HG02884 (cell line): ENCODE results near the gene STX3.
"Not testable (repeated sequence)": the region's sequence is repeated elsewhere in the genome, so short reads cannot be mapped to it uniquely, and the experiment has no call there.

Experiments
- ATAC-seq: cut with Tn5 transposase; IDR thresholded peaks from one replicate; pipeline ENCODE4 v1.9.1; 2021; ENCODE audit warnings: mild to moderate bottlenecking, moderate library complexity; ENCODE audit not compliant: unreplicated experiment

The STX3 gene

GRCh38 chr11:59756845-59757244, 1.7 kb downstream of the STX3 start:
- ATAC-seq = peak; percentile 46

GRCh38 chr11:59758401-59759037, 3.3 kb downstream of the STX3 start:
- no peak for ATAC-seq

DNA sequence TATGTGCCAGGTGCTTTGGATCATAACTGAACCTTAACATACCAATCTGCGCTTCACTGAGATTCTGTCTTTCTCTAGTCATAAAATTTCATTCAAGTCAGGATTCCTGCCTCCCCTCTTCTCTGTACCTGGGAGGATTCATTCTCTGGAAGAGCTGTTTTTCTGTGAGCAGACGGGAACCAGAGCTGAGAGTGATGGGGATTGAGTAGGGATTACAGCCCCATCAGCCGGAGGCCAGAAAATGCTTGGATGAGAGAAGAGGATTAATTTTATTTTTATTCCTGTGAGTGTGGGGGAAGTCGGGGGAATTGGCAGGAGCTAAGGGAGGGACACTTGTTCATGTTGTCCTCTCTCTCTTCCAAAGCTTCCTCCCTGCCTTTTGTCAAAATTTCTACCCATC, 4.7 kb downstream of the STX3 start:
- ATAC-seq = no peak

DNA sequence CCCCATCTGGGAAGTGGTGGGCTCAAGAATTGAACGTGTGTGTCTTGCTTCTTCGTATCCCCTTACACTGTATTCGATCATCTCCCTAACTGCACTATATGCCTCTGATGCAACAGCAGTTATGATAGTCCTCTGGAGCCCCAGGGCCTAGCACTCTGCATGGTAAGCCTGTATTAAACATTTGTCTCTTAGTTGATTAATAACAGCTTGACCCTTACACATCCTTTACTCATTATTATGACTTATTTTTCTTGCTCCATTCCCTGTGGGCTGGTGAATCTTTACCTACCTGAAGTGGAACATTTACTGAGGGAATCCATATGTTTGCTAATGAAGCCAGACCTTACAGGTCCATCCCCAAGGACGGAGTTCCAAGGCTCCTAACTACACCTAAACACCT, 5.6 kb downstream of the STX3 start:
- no peak for ATAC-seq

DNA sequence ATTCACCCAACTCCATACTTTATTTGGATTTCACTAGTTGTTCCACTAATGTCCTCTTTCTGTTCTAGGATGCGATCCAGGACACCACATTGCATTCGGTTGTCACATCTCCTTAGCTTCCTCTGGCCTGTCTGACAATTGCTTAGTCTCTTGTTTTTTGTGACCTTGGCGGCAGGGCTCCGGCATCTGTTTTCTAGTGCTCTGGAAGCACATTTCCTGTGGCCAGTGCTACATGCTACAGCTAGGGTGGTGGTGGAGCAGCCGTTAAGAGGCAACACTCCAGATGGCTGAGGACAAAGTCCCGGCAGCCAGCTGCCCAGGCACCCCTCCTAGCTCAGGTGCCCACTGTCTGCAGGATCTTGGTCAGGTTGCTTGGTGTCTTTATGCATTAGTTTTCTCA, 6.8 kb downstream of the STX3 start:
- ATAC-seq = no peak

DNA sequence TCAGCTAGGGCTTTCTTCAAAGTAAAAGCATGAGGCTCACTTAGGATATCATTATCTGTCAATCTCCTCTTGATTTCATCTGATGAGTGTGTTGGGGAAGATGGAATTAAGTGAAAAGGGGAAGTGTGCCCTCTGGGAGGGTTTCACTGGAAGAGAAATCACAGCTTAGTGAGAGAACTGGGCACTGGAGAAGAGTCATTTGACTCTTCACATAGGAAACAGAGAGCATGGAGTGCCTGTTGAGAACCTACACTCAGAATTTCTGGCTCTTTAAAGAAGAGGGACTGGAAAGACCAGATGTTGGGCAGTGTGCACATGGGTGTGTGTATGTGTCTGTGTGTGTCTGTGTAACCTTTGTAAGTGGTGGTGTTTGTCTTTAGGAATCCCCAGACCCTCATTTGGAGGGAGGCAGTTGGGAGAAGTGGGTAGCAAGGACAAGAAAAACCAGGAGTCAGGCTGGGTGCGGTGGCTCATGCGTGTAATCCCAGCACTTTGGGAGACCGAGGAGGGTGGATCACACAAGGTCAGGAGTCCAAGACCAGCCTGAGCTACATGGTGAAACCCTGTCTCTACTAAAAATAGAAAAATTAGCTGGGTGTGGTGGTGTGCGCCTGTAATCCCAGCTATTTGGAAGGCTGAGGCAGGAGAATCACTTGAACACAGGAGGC, 10.0 kb downstream of the STX3 start:
- no peak for ATAC-seq

GRCh38 chr11:59766542-59767224, 11.5 kb downstream of the STX3 start:
- ATAC-seq = no peak

GRCh38 chr11:59767225-59767611, 12.0 kb downstream of the STX3 start:
- no peak for ATAC-seq

DNA sequence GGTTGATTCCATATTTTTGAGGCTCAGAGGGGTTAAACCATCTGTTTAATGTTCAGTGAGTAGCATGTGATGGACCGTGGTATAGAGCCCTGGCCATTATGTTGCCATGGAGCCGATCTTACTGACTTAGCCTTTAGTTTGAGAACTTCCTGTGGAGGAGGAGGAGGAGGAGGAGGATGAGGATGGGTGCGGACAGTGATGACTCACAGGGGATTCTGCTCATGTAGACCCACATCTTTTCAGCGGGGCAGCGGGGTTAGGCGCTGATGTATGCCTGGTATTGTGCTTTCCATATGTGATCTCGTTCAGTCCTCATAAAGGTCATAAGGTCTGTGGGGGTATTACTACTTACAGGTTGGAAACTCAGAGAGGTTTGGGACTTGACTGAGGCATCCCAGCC, 13.9 kb downstream of the STX3 start:
- no peak for ATAC-seq

- no peak for ATAC-seq
These were observed 14.7 kb downstream of the STX3 start for GRCh38 chr11:59769828-59770227.

GRCh38 chr11:59770319-59770718, 15.1 kb downstream of the STX3 start:
- ATAC-seq = no peak

DNA sequence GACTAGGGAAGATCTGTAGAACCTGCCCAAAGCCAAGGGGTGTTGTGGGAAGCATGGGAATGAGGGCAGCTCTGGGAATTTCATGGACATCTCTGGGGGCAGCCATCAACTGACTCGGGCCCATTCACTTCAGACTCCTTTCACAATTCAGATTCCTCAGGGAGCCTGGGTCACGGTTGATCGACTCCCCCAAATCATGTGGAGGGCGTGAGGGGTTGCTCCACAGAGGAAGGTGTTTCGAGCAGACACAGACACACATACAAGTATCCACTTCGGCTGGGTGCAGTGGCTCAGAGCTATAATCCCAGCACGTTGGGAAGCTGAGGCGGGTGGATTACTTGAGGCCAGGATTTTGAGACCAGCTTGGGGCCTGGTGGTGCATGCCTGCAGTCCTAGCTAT, 15.7 kb downstream of the STX3 start:
- ATAC-seq = no peak

DNA sequence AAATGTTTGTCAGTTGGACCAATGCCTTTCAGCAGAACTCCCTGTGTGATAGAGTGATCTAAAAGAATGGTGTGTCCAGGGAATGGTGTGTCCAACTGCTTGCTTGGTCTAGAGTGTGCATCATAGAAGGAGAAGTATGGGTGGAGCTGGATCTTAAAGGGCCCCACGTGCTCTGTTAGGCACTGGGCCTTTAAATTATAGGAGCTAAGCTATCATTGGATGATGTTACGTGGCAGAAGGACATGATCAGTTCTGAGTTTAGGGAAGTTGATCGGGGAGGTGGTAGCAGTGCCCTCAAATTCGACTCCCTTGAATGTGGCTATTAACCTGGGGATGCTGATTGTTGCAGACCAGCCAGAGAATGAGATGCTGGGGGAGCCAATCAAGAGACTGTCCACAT, 16.4 kb downstream of the STX3 start:
- no peak for ATAC-seq

DNA sequence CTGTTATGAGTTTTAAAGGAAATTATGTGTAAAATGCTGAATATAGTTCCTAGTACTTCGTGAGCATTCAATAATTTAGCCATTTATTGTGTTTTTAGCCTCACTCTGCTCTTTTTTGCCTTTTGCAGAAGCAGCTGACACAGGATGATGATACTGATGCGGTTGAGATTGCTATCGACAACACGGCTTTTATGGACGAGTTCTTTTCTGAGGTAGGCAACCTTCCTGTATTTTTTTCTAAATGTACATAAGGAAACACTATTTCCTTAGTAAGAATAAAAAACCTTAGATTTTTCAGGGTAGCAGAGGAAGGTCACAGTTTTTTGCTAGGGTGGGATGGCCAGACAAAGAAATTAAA, 17.9 kb downstream of the STX3 start:
- ATAC-seq = no peak

GRCh38 chr11:59776210-59777066, 21.3 kb downstream of the STX3 start:
- no peak for ATAC-seq

DNA sequence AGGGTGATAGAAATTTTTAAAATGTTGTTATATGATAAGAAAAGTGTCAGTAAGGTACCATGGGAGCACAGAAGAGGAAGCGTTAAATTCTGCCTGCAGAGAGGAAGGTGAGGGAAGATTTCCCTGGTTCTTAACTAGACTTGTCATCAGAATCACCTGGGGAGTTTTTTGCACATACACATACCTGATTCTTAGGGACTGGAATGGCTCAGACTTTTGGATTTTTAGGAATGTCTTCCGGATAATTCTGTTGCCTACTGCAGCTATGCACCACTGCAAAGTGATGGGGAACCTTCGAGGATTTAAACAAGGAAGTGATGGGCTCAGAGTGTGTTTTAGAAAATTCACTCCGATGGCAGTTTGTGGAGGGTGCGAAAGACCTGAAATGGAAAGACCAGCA, 21.9 kb downstream of the STX3 start:
- no peak for ATAC-seq

DNA sequence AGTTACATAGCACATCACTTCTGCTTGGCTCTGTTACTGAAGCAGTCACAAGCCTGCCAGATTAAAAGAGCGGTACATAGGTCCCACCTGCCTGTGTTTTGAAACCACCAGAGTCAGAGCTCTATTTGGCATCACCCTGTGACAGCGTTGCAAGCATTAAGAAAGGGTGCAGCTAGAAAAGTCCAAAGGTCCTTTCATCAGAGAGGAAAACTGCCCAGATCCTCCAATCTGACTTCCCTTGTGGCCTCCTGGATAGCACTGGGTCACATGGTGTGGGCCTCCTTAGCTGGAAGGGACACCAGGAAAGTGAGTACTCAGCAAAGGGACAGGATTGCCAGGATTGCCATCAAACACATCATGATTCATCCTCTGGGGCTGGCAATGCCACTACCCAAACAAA, 22.9 kb downstream of the STX3 start:
- ATAC-seq = no peak

- no peak for ATAC-seq
These were observed 24.3 kb downstream of the STX3 start for GRCh38 chr11:59779487-59779886.

DNA sequence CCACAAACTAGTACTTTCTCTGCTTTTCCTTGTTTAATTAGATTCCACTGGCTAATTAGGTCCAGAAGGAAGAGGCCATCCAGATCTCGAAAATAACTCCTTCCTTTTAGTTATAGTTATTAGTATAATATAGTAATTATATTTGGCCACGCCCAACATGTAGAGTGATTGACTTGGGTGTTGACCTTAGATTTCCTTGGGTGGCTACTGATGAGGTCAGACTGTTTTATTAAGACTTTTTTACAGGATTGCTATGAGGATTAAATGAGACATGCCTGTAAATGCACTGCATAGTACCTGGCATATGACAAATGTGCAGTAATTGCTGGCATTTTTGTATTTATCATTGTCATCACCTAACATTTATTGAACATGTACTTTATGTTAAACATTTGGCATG, 26.9 kb downstream of the STX3 start:
- ATAC-seq = no peak

DNA sequence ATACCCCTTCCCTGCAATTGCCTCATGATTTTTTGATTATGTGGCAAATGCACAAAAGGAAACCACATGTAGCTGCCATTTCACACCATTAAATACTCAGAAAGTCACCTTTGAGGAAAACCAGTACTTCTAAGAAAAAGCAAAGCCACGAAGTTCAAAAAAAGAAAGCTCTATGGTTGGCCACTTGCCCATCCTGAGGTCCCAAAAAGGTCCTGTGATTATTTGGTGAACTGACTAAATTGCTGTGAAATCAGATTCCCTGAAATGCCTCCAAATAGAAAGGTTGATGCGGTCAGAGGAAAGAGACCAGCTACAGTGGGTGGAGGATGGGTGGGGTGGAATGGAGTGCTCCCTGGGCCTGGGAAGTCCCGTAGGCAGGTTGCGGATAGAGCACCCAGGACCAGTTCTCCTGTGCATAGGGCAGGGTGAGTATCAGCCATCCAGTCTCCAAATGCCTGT, 28.5 kb downstream of the STX3 start:
- ATAC-seq = no peak

DNA sequence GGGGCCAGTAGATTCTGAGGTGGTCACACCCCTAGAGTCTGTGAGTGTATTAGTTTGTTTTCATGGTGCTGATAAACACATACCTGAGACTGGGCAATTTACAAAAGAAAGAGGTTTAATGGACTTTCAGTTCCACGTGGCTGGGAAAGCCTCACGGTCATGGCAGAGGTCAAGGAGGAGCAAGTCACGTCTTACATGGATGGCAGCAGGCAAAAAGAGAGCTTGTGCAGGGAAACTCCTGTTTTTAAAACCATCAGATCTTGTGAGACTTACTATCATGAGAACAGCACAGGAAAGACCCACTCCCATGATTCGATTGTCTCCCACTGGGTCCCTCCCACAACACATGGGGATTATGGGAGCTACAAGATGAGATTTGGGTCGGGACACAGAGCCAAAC, 29.3 kb downstream of the STX3 start:
- not testable (repeated sequence) for ATAC-seq
